Effector memory CD4-positive, alpha-beta T cell (primary cell): ENCODE data around the gene CCDC91.

ENCODE experiments used
- DNase-seq, 3 donors: peaks; one replicate each; pipeline ENCODE4 v3.0.0-alpha.2; 2020
- H3K27ac ChIP-seq: 2 replicates; pipeline ENCODE4 v1.7.0; 2013; ENCODE audit warnings: mild to moderate bottlenecking, low read length, moderate library complexity; ENCODE audit not compliant: insufficient read depth, poor library complexity, severe bottlenecking
- H3K27me3 ChIP-seq: replicated peaks from 2 replicates; pipeline ENCODE4 v1.7.0; 2013; ENCODE audit warnings: mild to moderate bottlenecking, low read length; ENCODE audit not compliant: insufficient read depth, control insufficient read depth, poor library complexity, severe bottlenecking
- H3K36me3 ChIP-seq: 2 replicates; pipeline ENCODE4 v1.7.0; 2013; ENCODE audit warnings: mild to moderate bottlenecking, low read length, moderate library complexity; ENCODE audit not compliant: control insufficient read depth, insufficient read depth
- H3K4me1 ChIP-seq: 2 replicates; pipeline ENCODE4 v1.7.0; 2013; ENCODE audit warnings: low read length, mild to moderate bottlenecking; ENCODE audit not compliant: control insufficient read depth, insufficient read depth, poor library complexity, severe bottlenecking
- H3K4me3 ChIP-seq: 2 replicates; pipeline ENCODE4 v1.7.0; 2013; ENCODE audit warnings: low read length, low read depth, mild to moderate bottlenecking; ENCODE audit not compliant: insufficient read depth, poor library complexity, severe bottlenecking
- H3K9me3 ChIP-seq: 2 replicates; pipeline ENCODE4 v1.7.0; 2013; ENCODE audit warnings: mild to moderate bottlenecking, low read length, moderate library complexity; ENCODE audit not compliant: control insufficient read depth

The CCDC91 gene

DNA sequence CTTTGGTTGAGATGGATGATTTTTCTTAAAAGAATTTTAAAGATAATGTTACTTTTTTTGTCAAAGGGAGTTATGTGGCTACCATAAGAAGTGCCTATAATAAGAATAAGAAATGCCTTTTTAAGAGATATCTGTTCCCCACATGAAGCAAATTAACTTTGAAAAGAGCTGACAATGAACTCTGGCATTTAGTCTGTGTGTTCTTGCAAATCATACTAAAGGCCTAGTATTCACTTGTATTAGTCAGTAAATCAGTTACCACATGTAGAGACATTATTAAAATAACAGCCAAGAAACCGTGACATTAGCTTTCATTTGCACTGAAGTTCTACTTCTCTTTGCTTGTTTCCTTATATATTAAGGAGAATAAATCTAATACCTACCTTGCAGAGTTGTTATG is 296.3 kb downstream of the CCDC91 start:
- no peaks in the 10 kb centered on the region for H3K27me3 ChIP-seq
- no peaks in the 10 kb centered on the region for H3K4me1 ChIP-seq
- no peak overlapping the region for H3K4me3 ChIP-seq
- H3K27ac ChIP-seq: no peak overlapping the region
- H3K9me3 ChIP-seq: no peaks in the 10 kb centered on the region
- no peaks in the 10 kb centered on the region for H3K36me3 ChIP-seq
- DNase-seq: no peak

DNA sequence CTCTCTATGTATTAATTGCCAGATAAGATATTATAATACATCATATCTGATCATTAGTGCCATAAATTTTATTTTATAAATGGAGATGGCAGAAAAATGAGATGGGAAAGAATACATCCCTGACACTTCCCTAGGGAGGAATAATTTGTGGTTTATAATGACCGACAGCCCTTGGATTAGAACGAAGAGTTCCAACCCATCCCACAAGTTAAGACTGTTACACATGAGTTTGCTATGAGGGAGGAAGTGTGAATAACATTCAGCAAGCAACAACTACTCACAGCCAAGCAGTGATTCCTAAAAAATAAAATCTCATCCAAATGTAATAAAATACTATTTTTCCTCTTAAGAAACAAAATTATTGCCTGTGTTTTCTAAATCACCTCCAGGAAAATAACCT is 299.0 kb downstream of the CCDC91 start:
- DNase-seq: no peak
- no peaks in the 10 kb centered on the region for H3K4me1 ChIP-seq
- H3K36me3 ChIP-seq: no peaks in the 10 kb centered on the region
- H3K4me3 ChIP-seq: no peak overlapping the region
- no peaks in the 10 kb centered on the region for H3K9me3 ChIP-seq
- H3K27me3 ChIP-seq: no peaks in the 10 kb centered on the region
- no peak overlapping the region for H3K27ac ChIP-seq

DNA sequence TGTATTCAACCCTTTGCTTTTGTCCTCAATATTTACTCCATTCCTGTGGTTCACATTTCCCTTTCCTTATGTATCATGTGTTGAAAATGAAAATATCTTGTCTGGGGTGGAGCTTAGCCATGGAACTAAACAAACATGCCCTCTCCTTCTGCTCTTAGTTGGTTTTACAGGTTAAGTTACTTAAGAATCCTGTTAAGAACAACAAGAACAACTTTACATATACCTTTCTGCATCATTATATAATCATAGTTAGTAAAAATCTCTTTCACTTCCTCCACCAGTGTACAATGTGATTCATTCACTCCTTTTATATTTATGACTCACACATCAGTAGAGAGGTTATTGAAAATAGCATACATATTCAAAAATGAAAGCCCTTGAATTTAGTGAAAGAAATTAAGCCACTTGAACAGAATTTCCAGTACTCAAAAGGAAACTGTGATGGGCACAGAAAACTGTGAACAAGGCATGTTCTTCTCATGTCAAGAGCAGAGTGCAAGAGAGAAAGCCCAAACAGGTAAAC is 307.7 kb downstream of the CCDC91 start:
- no peak for DNase-seq
- H3K36me3 ChIP-seq: peaks cover 6% of the 10 kb centered on the region
- no peaks in the 10 kb centered on the region for H3K27me3 ChIP-seq
- no peaks in the 10 kb centered on the region for H3K9me3 ChIP-seq
- H3K4me3 ChIP-seq: no peak overlapping the region
- H3K4me1 ChIP-seq: no peaks in the 10 kb centered on the region
- H3K27ac ChIP-seq: no peak overlapping the region

DNA sequence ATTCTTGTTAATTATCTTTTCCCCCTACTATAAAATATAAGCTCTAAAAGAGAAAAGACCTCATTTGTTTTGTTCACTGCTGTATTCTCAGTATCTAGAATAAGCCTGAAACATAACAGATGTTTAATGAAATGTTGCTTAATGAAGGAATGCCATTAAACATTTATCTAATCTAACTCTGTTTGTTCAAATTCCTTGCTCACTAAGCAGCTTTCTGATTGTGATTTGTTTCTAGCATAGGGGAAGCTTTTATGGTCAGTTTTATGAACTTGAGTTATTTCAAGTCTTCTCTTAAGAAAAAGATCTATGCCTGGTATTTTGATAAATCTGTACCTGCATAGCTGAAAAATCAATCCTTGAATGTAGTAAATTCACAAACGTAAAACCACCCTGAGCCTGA is 308.6 kb downstream of the CCDC91 start:
- H3K27ac ChIP-seq: no peak overlapping the region
- H3K27me3 ChIP-seq: no peaks in the 10 kb centered on the region
- DNase-seq: no peak
- no peaks in the 10 kb centered on the region for H3K4me1 ChIP-seq
- H3K9me3 ChIP-seq: no peaks in the 10 kb centered on the region
- H3K4me3 ChIP-seq: no peak overlapping the region
- peaks cover 6% of the 10 kb centered on the region for H3K36me3 ChIP-seq

DNA sequence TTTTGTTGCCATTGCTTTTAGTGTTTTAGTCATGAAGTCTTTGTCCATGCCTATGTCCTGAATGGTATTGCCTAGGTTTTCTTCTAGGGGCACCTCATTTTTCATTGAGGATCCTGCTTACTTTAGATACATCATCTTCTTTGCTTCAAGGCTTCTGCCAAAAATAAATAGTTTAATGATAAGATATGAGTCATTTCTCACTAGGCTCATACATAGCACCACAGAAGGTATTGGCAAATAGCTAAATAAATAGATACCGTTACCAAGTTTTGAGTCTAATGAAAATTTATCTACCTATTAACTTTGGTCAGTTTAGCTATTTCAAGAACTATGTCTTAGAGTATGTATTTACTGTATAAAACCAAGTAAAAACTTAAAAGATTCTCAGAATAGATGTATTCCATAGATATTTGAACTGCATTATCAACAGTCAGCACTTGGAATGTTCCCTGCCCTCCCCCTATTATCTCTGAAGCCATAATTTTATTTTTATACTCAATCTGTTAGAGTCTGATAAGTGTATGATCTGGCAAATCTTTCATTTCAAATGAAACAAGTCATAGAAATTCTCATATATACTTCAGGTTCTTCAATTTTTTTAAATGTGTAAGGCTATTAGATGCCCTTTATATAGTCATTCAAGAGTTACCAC is 310.2 kb downstream of the CCDC91 start:
- no peak for DNase-seq
- H3K9me3 ChIP-seq: no peaks in the 10 kb centered on the region
- H3K4me3 ChIP-seq: no peak overlapping the region
- no peaks in the 10 kb centered on the region for H3K4me1 ChIP-seq
- H3K36me3 ChIP-seq: peaks cover 6% of the 10 kb centered on the region
- no peak overlapping the region for H3K27ac ChIP-seq
- no peaks in the 10 kb centered on the region for H3K27me3 ChIP-seq

DNA sequence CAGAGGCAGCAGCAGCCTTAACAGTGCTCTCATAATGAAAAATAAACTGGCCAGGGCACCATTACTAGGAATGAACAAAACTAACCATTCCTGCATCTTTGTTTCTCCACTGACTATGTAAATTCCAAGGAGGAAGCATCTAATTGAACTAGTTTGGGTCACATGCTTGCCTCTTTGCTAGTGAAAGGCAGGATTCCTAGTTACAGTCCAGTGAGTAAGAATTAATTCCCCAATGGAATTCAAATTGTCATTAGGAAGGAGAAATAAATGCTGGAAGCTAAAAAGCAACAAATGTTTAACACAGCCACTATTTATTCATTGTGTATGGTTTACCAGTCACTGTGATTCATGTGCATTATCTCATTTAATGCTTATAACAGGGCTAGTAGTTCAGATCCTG is 316.0 kb downstream of the CCDC91 start:
- Histone ChIP-seq H3K36me3 (no peaks in the 10 kb centered on the region), H3K9me3 (no peaks in the 10 kb centered on the region), H3K27ac (no peak overlapping the region), H3K27me3 (no peaks in the 10 kb centered on the region), H3K4me3 (no peak overlapping the region), H3K4me1 (no peaks in the 10 kb centered on the region)
- no peak for DNase-seq

DNA sequence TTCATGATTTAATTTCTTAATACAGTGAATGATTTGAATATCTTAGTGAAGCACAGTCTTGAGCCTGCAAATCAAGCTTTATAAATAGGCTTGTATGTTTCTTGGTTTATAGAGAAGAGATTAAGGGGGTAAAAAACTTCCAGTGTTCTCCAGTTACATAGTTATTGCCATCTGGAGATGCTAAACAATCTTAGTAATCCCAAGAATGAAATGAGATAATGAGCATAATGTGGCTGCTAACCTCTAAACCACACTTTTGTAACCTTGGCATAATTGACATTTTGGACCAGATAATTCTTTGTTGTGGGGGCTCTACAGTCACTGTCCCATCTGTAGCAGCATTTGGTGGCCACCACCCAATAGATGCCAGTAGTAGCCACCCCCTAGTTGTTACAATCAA is 316.8 kb downstream of the CCDC91 start:
- no peak overlapping the region for H3K27ac ChIP-seq
- H3K4me1 ChIP-seq: no peaks in the 10 kb centered on the region
- H3K36me3 ChIP-seq: no peaks in the 10 kb centered on the region
- no peaks in the 10 kb centered on the region for H3K9me3 ChIP-seq
- H3K27me3 ChIP-seq: no peaks in the 10 kb centered on the region
- no peak overlapping the region for H3K4me3 ChIP-seq
- no peak for DNase-seq

DNA sequence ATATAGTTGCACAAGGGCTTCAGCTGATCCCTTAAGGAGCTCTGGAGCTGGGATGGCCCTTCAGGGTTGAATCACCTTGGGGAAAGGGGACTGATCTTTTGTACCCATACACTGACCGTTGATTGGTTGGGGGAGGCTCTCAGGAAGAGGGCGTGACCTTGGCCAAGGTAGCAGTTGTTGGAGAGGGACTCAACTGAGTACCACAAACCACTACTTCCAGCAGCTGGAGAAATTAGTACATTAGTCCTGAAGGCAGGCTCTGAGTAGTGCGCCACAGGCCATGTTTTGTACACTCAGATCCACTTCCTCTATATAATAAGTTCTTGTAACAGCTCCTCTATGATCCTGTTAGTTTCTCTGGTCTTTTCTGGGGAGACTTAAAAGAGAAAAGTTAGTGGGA is 317.6 kb downstream of the CCDC91 start:
- DNase-seq: no peak
- H3K36me3 ChIP-seq: no peaks in the 10 kb centered on the region
- H3K4me3 ChIP-seq: no peak overlapping the region
- H3K27me3 ChIP-seq: no peaks in the 10 kb centered on the region
- no peaks in the 10 kb centered on the region for H3K9me3 ChIP-seq
- H3K4me1 ChIP-seq: no peaks in the 10 kb centered on the region
- H3K27ac ChIP-seq: no peak overlapping the region

DNA sequence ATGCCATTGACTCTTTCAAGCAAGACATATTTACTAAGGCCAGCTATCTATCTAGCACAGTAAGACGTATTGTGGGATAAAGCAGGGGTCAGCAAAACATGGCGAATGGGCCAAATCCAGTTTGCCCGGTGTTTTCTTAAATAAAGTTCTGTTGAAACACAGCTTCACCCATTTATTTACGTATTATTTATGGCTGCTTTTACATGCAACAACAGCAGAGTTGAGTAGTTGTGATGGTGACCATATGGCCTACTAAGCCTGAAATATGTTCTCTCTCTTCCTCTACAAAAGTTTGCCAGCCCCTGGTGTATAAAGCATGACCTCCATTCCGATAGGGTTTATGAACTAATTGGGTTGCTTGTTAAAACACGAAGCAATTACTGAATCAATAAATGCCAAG is 322.1 kb downstream of the CCDC91 start:
- Histone ChIP-seq H3K27me3 (no peaks in the 10 kb centered on the region), H3K4me3 (no peak overlapping the region), H3K4me1 (no peaks in the 10 kb centered on the region), H3K27ac (no peak overlapping the region), H3K9me3 (no peaks in the 10 kb centered on the region), H3K36me3 (no peaks in the 10 kb centered on the region)
- DNase-seq: no peak

DNA sequence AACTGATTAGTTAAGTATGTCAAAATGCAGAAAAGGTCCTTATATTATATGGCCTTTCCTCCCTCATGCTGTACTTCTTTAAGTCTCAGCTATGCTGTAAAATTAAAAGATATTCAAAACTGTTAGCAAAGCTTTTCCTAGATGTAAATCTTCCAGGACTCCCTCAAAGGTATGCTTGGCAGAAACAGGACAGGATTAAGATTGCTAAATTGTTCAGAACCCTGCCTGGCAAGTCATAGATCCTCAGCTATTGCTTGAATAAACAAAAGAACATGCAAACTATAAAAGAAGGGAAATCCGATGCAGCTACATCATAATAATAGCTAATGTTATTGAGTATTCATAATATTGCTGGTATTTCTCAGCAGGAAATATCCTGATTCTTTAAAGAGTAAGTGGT is 322.6 kb downstream of the CCDC91 start:
- H3K4me3 ChIP-seq: no peak overlapping the region

More for the DNA sequence above, 322.6 kb downstream of the CCDC91 start:
- no peaks in the 10 kb centered on the region for H3K27me3 ChIP-seq
- DNase-seq: no peak
- H3K27ac ChIP-seq: no peak overlapping the region
- H3K4me1 ChIP-seq: no peaks in the 10 kb centered on the region
- H3K36me3 ChIP-seq: no peaks in the 10 kb centered on the region
- H3K9me3 ChIP-seq: no peaks in the 10 kb centered on the region
